Measurements from ENCODE around the gene ASPRV1. TPM values are rescaled to one million over a fixed set of nuclear protein-coding genes. Genes with fewer than 3 reads are reported as not detected.
A peak's percentile ranks its signal among the peaks of the same experiment; 100 is the strongest.
"Not testable (repeated sequence)": the region's sequence is repeated elsewhere in the genome, so short reads cannot be mapped to it uniquely, and the experiment has no call there.

The ASPRV1 gene
- polyA plus RNA-seq, 2 of the 4 experiments (the other 2 are of a cell fraction), result 0.36 TPM

DNA sequence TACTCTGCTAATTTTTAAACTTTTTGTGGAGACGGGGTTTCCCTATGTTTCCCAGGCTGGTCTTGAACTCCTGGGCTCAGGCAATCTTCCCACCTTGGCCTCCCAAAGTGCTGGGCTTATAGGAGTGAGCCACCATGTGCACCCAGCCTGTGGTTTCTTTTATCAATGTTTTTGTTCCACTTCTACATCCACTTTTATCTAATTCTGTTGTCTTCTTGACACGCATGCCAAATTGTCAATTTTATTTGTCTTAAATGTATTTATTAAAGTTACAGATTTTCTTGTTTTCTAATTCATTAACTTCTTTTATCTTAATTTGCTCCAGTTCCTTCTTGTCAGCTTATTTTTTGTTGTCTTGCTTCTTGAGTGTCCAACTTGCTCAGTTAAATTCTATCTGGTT lies 43.8 kb upstream of the ASPRV1 start:
- Histone ChIP-seq H3K4me3 (no peak overlapping the region), H3K27ac (no peak overlapping the region), H3K4me2 (no peak overlapping the region), H3K4me1 (no peaks in the 10 kb centered on the region), H3K9me3 (no peaks in the 10 kb centered on the region)
- TF ChIP-seq FOSL2 (IDR thresholded peaks at IDR 0.05) (no peak), FOSL2 (CRISPR knock-in tag; IDR thresholded peaks at IDR 0.05) (no peak)
- TF ChIP-seq, protein P1, sequence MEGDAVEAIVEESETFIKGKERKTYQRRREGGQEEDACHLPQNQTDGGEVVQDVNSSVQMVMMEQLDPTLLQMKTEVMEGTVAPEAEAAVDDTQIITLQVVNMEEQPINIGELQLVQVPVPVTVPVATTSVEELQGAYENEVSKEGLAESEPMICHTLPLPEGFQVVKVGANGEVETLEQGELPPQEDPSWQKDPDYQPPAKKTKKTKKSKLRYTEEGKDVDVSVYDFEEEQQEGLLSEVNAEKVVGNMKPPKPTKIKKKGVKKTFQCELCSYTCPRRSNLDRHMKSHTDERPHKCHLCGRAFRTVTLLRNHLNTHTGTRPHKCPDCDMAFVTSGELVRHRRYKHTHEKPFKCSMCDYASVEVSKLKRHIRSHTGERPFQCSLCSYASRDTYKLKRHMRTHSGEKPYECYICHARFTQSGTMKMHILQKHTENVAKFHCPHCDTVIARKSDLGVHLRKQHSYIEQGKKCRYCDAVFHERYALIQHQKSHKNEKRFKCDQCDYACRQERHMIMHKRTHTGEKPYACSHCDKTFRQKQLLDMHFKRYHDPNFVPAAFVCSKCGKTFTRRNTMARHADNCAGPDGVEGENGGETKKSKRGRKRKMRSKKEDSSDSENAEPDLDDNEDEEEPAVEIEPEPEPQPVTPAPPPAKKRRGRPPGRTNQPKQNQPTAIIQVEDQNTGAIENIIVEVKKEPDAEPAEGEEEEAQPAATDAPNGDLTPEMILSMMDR (IDR thresholded peaks at IDR 0.05), result no peak
- 81% methylated on average over 2 of the region's 2 CpGs for WGBS (ENCODE audit: missing lambda C conversion rate)
- FAIRE-seq (no peak), ATAC-seq (no peak), DNase-seq (ENCODE audit: low read depth in 1 of 2, low spot score in 1 of 2) (no peak)
- POLR2A ChIA-PET, result no interaction called here
- CTCF ChIA-PET, result interaction anchor here (0.6 to 1.6 kb wide), 3 partner anchors 8 to 19 kb away, joined by 3 to 4 read pairs (median 3); no protein-coding TSS in a partner anchor

DNA sequence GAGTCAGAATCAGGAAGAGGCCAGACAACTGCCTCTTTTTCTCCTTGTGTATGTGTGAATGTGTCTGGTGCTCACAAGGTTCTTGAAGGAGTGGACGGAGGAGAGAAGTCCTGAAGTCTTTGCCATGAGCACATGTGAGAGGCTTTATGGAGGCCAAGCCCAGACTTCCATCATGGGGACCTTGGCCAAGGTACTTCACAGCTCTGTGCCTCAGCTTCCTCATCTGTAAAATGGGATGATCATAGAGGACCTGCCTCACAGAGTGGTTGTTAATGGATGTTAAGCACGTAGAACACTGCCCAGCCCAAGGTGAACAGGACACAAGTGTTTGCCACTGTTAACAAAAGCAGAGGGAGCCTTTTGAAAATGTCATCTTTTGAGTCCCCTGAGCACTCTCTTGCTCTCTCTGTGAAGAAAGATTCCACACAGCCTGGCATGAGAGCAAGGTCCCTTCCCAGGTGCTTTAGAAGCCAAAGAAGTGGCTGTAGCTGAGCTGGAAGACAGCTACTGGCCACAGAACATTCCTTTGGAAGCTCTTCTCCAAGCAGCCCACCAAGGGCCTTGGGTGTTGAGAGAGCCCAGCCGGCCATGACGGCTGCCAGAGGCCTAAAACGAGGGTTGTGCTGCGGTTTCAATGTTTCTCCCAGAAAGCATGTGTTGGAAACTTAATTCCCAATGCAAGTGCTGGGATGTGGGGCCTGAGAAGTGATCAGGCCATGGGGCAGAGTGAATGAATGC lies 41.8 kb upstream of the ASPRV1 start:
- TF ChIP-seq RARB (CRISPR knock-in tag; IDR thresholded peaks at IDR 0.05), result no peak
- TF ChIP-seq, protein P2, sequence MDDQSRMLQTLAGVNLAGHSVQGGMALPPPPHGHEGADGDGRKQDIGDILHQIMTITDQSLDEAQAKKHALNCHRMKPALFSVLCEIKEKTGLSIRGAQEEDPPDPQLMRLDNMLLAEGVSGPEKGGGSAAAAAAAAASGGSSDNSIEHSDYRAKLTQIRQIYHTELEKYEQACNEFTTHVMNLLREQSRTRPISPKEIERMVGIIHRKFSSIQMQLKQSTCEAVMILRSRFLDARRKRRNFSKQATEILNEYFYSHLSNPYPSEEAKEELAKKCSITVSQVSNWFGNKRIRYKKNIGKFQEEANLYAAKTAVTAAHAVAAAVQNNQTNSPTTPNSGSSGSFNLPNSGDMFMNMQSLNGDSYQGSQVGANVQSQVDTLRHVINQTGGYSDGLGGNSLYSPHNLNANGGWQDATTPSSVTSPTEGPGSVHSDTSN (IDR thresholded peaks at IDR 0.05), result no peak
- ChIA-PET CTCF (interaction anchor here (1.3 kb wide), 1 partner anchor 65 kb away, joined by 4 read pairs; no protein-coding TSS in a partner anchor), POLR2A (interaction anchor here (0.6 kb wide), 1 partner anchor 89 kb away, joined by 3 read pairs; the partner anchor contains the start of gene MXD1)
- ATAC-seq, result 0 out of 6 replicates have a peak, but pooled peaks of 1 of the 2 experiments have one; percentile 25
- 87% methylated on average over 6 of the region's 6 CpGs for WGBS (ENCODE audit: missing lambda C conversion rate)
- H3K27ac ChIP-seq, result no peak overlapping the region
- H3K4me1 ChIP-seq, result peaks cover 9% of the 10 kb centered on the region; the same call in 2 of the 3 replicates
- no peak overlapping the region for H3K4me2 ChIP-seq
- H3K4me3 ChIP-seq, result no peak overlapping the region
- no peak for DNase-seq (ENCODE audit: low read depth in 1 of 2, low spot score in 1 of 2)
- FAIRE-seq, result no peak
- H3K9me3 ChIP-seq, result no peaks in the 10 kb centered on the region

DNA sequence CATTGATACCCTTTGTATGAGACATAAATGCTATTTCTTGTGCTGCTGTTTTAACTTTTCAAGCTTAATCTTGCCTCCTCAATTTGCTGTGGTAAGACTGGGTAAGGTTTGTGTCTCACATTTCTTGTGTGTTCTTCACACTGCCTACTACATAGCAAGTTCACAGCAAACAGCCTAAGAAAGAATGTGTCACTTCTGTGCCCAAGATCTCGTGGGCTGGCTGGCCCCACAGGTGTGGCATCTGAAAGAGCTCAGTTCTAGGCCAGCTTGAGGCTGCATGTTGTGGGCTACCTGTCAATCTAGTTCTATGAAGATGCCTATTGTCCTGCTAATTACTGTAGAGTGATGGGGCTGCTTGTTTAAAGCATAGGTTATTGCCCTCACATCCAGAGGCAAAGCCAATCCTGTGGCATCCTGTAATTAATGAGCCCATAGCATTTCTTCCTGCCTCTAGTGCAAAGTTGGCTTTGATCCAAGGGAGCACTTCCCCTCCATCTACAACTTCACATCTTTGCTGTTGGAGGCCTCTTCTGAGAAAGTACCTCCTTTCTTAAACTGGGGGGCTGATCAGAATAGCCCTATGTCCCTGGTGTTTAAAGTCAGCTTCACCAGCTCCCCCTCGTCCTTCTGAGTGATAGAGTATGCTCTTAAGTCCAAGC lies 40.9 kb upstream of the ASPRV1 start:
- H3K9me3 ChIP-seq, result no peaks in the 10 kb centered on the region
- TF ChIP-seq KDM1A (IDR thresholded peaks at IDR 0.05; ENCODE audit: low read depth), result no peak
- no peak for TF ChIP-seq ZFP36 (IDR thresholded peaks at IDR 0.05; ENCODE audit: borderline replicate concordance, partially characterized antibody)
- TF ChIP-seq FOXS1 (CRISPR knock-in tag; IDR thresholded peaks at IDR 0.05), result no peak
- TF ChIP-seq HDAC2 (IDR thresholded peaks at IDR 0.05), result no peak
- TF ChIP-seq TFCP2L1 (CRISPR knock-in tag; IDR thresholded peaks at IDR 0.05), result no peak
- H3K4me3 ChIP-seq, result no peak overlapping the region
- ChIA-PET CTCF (interaction anchor here (1.3 kb wide), 1 partner anchor 64 kb away, joined by 4 read pairs; no protein-coding TSS in a partner anchor), POLR2A (interaction anchor here (0.6 kb wide), 1 partner anchor 88 kb away, joined by 3 read pairs; the partner anchor contains the start of gene MXD1)
- 69% methylated on average over 2 of the region's 2 CpGs for WGBS (ENCODE audit: missing lambda C conversion rate)
- FAIRE-seq, result no peak
- H3K27ac ChIP-seq, result no peak overlapping the region
- H3K4me2 ChIP-seq, result no peak overlapping the region
- no peak for ATAC-seq
- H3K4me1 ChIP-seq, result peaks cover 14% of the 10 kb centered on the region
- no peak for DNase-seq (ENCODE audit: low read depth in 1 of 2, low spot score in 1 of 2)

DNA sequence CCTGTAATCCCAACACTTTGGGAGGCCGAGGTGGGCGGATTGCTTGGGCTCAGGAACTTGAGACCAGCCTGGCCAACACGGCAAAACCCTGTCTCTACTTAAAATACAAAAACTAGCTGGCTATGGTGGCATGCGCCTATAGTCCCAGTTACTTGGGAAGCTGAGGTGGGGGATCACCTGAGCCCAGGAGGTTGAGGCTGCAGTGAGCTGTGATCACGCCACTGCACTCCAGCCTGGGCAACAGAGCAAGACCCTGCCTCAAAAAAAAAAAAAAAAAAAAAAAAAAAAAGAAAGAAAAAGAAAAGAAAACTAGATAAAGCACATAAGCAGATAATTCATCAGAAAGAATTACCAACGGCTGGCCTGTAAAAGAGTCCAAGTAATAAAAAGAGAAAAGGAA lies 39.1 kb upstream of the ASPRV1 start:
- H3K9me3 ChIP-seq; H3K4me2 ChIP-seq; POLR2A ChIA-PET; ATAC-seq; H3K27ac ChIP-seq; DNase-seq (ENCODE audit: low read depth in 1 of 2, low spot score in 1 of 2); FAIRE-seq; CTCF ChIA-PET; H3K4me3 ChIP-seq: not testable (repeated sequence)
- peaks cover 23% of the 10 kb centered on the region for H3K4me1 ChIP-seq
- WGBS (ENCODE audit: missing lambda C conversion rate), result 90% methylated on average over 6 of the region's 6 CpGs

DNA sequence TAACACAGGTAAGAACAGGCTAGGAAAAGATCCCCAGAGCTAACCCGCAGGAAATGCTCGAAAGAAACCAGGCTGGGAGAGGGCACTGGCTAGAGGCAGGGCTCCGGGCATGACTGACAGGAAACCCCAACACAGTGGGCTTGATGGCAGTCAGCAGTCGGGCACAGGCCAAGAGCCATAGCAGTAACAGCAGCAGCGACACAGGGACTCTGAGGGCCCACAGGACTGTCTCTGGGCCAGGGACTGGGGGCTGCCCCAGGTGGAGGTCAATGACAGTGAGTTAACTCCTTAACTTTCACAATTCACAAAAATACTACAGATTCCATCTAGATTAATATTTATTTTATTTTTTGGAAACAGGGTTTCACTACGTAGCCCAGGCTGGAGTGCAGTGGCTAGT lies 37.3 kb upstream of the ASPRV1 start:
- H3K4me2 ChIP-seq, result no peak overlapping the region
- ATAC-seq (peak in 1 of 2 experiments; percentile 15; a peak in 1 of 6 replicates), FAIRE-seq (no peak), DNase-seq (ENCODE audit: low read depth in 1 of 2, low spot score in 1 of 2) (no peak)
- ChIA-PET CTCF (interaction anchor here (0.6 to 3.9 kb wide), 2 partner anchors 10 to 984 kb away, joined by 4 to 11 read pairs; no protein-coding TSS in a partner anchor), POLR2A (no interaction called here)
- no peaks in the 10 kb centered on the region for H3K9me3 ChIP-seq
- H3K4me1 ChIP-seq, result peaks cover 23% of the 10 kb centered on the region
- no peak overlapping the region for H3K4me3 ChIP-seq
- 87% methylated on average over 6 of the region's 6 CpGs for WGBS (ENCODE audit: missing lambda C conversion rate)
- H3K27ac ChIP-seq, result no peak overlapping the region
- TF ChIP-seq MAZ (IDR thresholded peaks at IDR 0.05; ENCODE audit: borderline replicate concordance, low read depth, low read length) (no peak), POLR2A (IDR thresholded peaks at IDR 0.05; ENCODE audit: low read length) (no peak)
- TF ChIP-seq, protein P3, sequence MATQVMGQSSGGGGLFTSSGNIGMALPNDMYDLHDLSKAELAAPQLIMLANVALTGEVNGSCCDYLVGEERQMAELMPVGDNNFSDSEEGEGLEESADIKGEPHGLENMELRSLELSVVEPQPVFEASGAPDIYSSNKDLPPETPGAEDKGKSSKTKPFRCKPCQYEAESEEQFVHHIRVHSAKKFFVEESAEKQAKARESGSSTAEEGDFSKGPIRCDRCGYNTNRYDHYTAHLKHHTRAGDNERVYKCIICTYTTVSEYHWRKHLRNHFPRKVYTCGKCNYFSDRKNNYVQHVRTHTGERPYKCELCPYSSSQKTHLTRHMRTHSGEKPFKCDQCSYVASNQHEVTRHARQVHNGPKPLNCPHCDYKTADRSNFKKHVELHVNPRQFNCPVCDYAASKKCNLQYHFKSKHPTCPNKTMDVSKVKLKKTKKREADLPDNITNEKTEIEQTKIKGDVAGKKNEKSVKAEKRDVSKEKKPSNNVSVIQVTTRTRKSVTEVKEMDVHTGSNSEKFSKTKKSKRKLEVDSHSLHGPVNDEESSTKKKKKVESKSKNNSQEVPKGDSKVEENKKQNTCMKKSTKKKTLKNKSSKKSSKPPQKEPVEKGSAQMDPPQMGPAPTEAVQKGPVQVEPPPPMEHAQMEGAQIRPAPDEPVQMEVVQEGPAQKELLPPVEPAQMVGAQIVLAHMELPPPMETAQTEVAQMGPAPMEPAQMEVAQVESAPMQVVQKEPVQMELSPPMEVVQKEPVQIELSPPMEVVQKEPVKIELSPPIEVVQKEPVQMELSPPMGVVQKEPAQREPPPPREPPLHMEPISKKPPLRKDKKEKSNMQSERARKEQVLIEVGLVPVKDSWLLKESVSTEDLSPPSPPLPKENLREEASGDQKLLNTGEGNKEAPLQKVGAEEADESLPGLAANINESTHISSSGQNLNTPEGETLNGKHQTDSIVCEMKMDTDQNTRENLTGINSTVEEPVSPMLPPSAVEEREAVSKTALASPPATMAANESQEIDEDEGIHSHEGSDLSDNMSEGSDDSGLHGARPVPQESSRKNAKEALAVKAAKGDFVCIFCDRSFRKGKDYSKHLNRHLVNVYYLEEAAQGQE (IDR thresholded peaks at IDR 0.05), result no peak
- TF ChIP-seq, protein P4, sequence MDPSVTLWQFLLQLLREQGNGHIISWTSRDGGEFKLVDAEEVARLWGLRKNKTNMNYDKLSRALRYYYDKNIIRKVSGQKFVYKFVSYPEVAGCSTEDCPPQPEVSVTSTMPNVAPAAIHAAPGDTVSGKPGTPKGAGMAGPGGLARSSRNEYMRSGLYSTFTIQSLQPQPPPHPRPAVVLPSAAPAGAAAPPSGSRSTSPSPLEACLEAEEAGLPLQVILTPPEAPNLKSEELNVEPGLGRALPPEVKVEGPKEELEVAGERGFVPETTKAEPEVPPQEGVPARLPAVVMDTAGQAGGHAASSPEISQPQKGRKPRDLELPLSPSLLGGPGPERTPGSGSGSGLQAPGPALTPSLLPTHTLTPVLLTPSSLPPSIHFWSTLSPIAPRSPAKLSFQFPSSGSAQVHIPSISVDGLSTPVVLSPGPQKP (IDR thresholded peaks at IDR 0.05; ENCODE audit: low read depth, low read length), result no peak
